Left renal cortex interstitium (tissue), 4 donors: ENCODE measurements around the gene SEPTIN8. TPM values are rescaled to one million over a fixed set of nuclear protein-coding genes. Genes with fewer than 3 reads are reported as not detected.

ENCODE experiments used
- DNase-seq, 4 donors: peaks; one replicate each; pipeline ENCODE4 v3.0.0-alpha.2; 2013; ENCODE audit warnings: low read depth in 4 of 4, low spot score in 2 of 4, missing footprints in 1 of 4
- polyA plus RNA-seq, 4 donors: library from polyadenylated mRNA; unstranded; fragments of 120-200 nt; gene quantifications; one replicate each; pipeline ENCODE4 v1.2.1, GENCODE V29; 2013; ENCODE audit not compliant: insufficient read length in 4 of 4

The SEPTIN8 gene
- polyA plus RNA-seq, 4 donors, result 74.2 to 84.5 (median 79.2) TPM

DNA sequence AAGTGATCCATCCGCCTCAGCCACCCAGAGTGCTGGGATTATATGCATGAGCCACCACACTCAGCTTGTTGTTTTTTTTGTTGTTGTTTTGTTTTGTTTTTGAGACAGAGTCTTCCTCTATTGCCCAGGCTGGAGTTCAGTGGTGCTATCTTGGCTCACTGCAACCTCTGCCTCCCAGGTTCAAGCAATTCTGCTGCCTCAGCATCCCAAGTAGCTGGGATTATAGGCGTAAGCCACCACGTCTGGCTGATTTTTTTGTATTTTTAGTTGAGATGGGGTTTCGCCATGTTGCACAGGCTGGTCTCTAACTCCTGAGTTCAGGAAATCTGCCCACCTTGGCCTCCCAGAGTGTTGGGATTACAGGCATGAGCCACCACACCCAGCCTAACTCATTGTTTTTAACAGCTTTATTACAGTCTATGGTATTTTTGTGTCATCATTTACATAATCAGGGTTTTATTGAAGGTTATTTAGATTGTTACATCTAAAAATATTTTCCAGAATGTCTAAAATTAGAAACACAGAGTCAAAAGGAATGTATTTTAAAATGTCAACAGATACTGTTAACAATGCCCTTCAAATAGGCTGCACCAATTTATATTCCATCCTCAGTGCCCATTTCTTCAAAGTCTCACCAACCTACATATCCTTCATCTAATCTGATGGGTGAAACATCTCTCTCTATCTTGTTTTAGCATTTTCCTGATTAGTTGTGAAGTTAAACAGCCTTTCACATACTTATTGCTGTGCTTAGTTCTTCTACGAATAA lies 58.3 kb downstream of the SEPTIN8 start:
- DNase-seq, result no peak

DNA sequence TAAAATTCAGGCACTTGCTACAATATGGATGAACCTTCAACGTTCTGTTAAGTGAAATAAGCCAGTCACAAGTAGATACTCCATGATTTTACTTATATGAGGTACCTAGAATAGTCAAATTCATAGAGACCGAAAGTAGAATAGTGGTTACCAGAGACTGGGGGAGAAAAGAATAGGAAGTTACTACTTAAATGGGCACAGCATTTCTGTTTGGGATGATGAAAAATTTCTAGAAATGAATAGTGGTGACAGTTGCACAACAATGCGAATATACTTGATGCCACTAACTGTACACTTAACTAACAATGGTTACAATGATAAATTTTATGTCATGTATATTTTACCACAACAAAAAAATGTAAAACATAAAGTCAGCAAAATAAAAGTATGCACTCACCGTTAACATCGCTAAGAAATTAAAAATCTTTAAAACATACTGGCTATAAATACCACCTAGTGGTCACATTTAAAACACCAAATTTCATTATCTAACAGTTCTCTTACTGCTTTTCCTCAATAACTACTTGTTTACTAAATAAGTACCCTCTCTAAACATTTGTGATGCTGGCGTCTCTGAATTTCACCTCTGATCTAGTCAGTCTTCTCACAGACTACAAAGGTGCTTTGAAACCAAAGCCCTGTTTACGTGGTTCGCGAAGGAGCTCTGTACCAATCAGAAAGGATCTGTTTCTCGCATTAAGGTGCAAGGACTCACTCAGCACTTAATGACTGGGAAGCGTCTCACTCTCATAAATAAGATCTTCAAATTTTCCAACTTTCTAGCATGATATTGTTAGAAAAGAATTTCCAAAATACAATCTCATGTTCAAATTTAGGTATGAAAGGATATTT lies 62.4 kb downstream of the SEPTIN8 start:
- DNase-seq, result no peak

DNA sequence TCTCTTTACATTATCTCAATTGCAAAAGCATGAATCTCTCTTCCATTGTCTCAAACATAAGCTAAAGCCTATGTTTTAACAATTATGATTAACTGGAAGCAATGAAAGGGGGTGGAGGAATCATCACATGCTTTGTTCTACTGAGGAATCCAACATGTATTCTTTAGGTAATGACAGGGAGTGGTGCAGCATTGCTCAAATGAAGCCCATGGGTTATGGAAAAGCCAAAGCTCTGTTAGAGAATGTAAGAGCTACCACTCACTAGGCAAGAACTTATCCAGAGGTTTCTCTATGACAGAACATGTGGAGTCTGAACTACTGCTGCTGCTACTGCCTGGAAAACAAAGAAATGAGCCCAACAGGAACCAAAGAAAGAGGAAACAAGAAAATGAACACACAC lies 68.4 kb downstream of the SEPTIN8 start:
- no peak for DNase-seq

DNA sequence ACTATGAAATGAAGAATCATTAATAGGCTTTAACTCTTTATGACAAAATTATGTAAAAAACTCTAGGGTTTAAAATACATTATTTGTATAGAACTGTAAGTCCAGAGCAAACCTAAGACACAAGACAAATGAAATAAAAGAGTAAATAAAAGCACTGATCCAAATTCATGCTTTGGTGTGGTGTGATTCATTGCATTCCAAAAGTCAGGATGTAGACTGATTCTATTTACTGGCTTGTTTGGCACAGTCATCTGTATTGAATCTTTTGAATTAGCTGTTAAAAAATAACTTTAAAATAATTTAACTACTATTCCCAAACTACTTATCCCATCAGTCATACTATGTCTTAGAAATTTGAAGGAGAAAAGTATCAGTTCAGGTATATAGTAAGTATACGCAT lies 72.2 kb downstream of the SEPTIN8 start:
- DNase-seq, result no peak

Other genes starting within 250 kb of the SEPTIN8 start
- gene IL5, start 233.7 kb downstream of the SEPTIN8 start, polyA plus RNA-seq, result under 1 TPM in 3 of 4 donors, not detected in 1; 0.16 to 0.62 (median 0.51) TPM
- gene RAD50, start 220.3 kb downstream of the SEPTIN8 start, polyA plus RNA-seq, result 10 to 100 TPM; 43.4 to 50.8 (median 47.0) TPM
- gene IL13, start 119.1 kb downstream of the SEPTIN8 start, polyA plus RNA-seq, result under 1 TPM in 1 of 4 donors, not detected in 3; 0.13 TPM
- not detected for gene IL4, start 103.2 kb downstream of the SEPTIN8 start, polyA plus RNA-seq
- gene KIF3A, start 39.7 kb downstream of the SEPTIN8 start, polyA plus RNA-seq, result 10 to 100 TPM; 14.5 to 36.4 (median 24.5) TPM
- 1 to 10 TPM; 3.7 to 4.8 (median 3.9) TPM for gene CCNI2, start 29.8 kb downstream of the SEPTIN8 start, polyA plus RNA-seq
- 1 to 10 TPM; 4.5 to 5.1 (median 4.6) TPM for gene SOWAHA, start 36.1 kb upstream of the SEPTIN8 start, polyA plus RNA-seq
- 10 to 100 TPM; 11.6 to 22.7 (median 18.4) TPM for gene SHROOM1, start 53.4 kb upstream of the SEPTIN8 start, polyA plus RNA-seq
- 1 to 10 TPM; 1.6 to 1.8 (median 1.8) TPM for gene GDF9, start 89.2 kb upstream of the SEPTIN8 start, polyA plus RNA-seq
- 100 to 1,000 TPM; 191 to 319 (median 201) TPM for gene UQCRQ, start 89.4 kb upstream of the SEPTIN8 start, polyA plus RNA-seq
- 1 to 10 TPM; 2.3 to 7.8 (median 6.4) TPM for gene LEAP2, start 96.4 kb upstream of the SEPTIN8 start, polyA plus RNA-seq
- gene AFF4, start 186.4 kb upstream of the SEPTIN8 start, polyA plus RNA-seq, result 10 to 100 TPM; 51.4 to 72.8 (median 59.6) TPM
- gene ZCCHC10, start 249.3 kb upstream of the SEPTIN8 start, polyA plus RNA-seq, result 10 to 100 TPM; 29.8 to 35.7 (median 31.1) TPM